AG09309 (cell line): Measurements from ENCODE around the gene ZNF326.
A peak's percentile ranks its signal among the peaks of the same experiment; 100 is the strongest.

Source experiments
- DNase-seq: peaks from one replicate; pipeline ENCODE4 v3.0.0-alpha.2; 2010; ENCODE audit warnings: low read depth
- H3K4me3 ChIP-seq: 2 replicates; pipeline ENCODE4 v1.5.1; 2011; ENCODE audit warnings: mild to moderate bottlenecking, low read depth, low read length, moderate library complexity; ENCODE audit not compliant: control insufficient read depth
- TF ChIP-seq, protein P1 (sequence below): IDR thresholded peaks from 2 replicates; pipeline ENCODE4 v1.5.1; 2011; ENCODE audit warnings: mild to moderate bottlenecking, low read depth, low read length, inconsistent platforms; ENCODE audit not compliant: insufficient read depth, control insufficient read depth; ENCODE audit errors: missing control alignments

ZNF326 gene

DNA sequence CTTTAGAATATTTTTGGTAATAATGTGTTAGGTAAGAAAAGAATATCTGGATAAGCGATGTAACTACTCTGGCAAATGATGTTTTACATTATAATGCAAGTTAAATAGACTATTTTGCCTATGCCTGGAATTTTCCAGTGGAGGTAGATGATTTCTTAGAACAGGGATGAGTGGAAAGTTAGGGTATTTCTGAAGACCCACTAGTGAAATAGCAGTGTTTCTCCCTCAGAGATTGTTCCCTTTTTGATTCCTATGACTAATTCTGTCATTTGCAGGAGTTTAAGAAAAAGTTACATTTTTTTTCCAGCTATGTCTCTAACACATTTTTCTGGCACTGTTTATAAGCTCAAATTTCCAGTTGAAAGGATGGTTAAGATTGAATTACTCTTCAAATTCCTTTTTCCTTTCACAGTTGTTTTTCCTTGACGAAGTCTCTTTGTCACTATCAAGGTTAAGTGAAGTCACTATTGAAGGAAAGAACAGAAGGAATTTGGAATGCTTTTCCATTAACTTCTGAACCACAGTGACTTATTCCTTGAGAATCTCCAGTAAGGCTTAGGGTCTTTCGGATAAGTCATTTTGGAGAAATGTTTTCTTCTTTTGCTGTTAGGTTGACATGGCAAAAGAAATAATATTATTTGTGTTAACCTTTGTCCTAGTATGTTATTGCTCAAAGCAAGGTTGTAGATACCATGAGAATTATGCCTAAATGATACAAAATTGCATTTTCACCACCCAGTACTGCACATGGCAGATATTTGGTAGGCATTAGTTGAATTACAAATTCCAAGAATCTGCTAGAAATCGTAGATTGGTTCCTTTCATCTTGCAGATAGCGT is 42.9 kb upstream of the ZNF326 start:
- DNase-seq: peak; percentile 38
- TF ChIP-seq, protein P1, sequence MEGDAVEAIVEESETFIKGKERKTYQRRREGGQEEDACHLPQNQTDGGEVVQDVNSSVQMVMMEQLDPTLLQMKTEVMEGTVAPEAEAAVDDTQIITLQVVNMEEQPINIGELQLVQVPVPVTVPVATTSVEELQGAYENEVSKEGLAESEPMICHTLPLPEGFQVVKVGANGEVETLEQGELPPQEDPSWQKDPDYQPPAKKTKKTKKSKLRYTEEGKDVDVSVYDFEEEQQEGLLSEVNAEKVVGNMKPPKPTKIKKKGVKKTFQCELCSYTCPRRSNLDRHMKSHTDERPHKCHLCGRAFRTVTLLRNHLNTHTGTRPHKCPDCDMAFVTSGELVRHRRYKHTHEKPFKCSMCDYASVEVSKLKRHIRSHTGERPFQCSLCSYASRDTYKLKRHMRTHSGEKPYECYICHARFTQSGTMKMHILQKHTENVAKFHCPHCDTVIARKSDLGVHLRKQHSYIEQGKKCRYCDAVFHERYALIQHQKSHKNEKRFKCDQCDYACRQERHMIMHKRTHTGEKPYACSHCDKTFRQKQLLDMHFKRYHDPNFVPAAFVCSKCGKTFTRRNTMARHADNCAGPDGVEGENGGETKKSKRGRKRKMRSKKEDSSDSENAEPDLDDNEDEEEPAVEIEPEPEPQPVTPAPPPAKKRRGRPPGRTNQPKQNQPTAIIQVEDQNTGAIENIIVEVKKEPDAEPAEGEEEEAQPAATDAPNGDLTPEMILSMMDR: no peak
- H3K4me3 ChIP-seq: no peak overlapping the region

DNA sequence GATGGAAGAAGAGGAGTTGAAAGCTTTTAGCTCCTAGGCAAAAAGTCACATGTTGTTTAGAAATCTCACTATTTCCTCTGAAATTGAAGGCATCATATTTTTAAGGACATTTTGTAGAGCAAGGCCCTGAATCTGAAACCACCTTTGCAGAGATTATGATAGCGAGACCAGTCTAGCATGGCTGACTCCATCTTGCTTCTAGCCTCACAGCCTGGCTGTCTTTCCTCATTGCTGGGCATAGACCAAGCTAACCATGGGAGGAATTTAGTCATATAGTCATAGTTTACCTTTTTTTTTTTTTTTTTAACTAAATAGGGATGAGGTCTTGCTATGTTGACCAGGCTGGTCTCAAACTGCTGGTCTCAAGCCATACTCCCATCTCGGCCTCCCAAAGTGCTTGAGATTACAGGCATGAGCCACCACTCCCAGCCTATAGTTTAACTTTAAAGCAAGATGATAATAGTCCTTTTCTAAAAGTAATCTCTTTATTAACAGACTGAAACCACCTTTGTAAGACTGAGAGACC is 42.2 kb upstream of the ZNF326 start:
- no peak for DNase-seq
- TF ChIP-seq, protein P1: no peak
- H3K4me3 ChIP-seq: no peak overlapping the region

DNA sequence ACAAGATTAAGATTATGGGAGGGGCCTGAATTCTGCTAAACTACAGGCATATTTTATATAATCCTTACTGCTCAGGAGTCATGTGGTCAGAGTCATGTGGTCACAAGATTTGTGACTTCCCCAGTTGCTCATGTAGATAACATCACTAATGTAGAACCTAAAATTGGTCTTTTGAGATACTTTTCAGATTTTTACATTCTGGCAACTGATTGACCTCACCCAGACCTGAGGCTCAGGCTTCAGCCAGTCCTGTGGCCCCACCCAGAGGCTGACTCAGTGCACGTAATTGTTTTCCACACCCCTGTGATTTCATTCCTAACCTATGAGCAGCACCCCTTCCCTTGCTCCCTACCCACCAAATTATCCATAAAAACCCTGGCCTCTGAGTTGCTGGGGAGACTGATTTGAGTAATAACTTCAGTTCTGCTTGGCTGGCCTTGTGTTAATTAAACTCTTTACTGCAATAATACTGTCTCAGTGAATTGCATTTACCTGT is 41.7 kb upstream of the ZNF326 start:
- TF ChIP-seq, protein P1: no peak
- H3K4me3 ChIP-seq: no peak overlapping the region
- peak; percentile 77 for DNase-seq

DNA sequence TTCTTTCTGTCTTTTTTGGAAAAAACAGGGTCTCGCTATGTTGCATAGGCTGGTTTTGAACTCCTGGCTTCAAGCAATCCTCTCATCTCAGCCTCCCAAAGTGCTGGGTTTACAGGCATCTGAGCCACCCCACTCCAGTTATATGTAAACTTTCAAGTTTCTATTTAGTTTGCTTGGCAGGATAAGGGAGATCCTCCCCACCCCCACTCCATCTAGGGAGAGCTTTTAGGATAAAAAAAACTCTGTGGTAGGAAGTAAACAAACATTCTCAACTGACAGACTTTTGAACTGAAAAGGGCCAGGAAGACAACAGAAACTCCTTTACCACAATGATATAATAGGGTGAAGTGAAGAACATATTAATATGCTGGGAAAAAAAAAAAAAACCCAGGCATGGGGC is 41.0 kb upstream of the ZNF326 start:
- TF ChIP-seq, protein P1: no peak
- DNase-seq: no peak
- no peak overlapping the region for H3K4me3 ChIP-seq

DNA sequence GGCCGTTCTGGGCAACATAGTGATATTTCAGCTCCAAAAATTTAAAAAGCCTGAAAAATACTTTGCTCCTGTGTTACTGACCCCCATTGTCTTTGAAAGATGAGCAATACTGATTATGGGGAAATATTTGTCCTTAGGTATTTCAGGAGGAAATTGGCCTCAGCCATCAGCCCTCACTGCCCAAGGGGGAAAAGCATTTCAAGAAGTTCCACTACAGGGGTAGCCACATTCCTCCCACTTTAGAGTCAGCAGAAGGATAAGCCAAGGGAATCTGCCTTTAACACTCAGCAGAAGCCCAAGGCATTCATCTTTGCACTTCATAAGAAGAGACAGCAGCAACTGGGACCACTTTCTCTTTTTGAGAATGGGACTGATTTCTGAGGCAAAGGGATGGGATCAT is 40.5 kb upstream of the ZNF326 start:
- no peak overlapping the region for H3K4me3 ChIP-seq
- TF ChIP-seq, protein P1: no peak
- no peak for DNase-seq

DNA sequence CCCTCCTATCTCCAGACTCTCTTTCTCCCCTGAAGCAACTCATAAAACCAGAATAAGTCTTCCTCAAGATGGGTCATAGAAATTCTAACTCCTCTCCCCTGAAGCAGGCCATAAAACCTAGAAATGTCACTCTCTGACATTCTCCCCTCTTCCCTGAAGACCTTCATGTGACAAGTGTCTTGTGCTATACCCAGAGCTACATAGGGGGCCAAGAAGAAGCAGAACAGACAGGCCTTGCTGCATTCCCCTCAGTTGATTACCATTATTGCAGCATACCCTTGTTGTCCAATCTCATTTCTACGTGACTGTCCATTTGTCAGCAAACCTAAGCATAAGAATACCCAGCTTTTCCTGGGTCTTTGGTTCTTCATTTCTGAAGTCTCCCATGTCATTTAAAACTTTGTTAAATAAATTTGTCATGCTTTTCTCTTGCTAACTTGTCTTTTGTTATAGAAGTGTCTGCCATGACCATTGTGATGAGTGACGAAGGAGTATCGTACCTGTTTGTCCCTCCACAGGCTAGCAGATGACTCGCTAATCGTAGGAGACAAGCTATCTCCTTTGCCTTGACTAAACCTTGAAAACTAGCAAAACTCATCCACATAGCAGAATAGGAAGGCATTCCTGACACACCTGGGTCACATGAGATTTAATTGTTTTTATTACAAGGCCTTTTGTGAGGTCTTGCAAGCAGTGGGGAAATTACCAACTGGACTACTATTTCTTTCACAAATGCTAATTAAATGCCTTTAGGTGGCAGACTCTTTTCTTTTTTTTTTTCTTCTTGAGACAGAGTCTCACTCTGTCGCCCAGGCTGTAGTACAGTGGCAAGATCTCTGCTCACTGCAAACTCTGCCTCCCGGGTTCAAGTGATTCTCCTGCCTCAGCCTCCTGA is 39.4 kb upstream of the ZNF326 start:
- no peak for DNase-seq
- TF ChIP-seq, protein P1: no peak
- H3K4me3 ChIP-seq: no peak overlapping the region
